Activated T-helper 1 cell treated with Interleukin-2 at 50 U/mL for 16 hours (primary cell): Measurements from ENCODE around the gene P2RY14.
A peak's percentile ranks its signal among the peaks of the same experiment; 100 is the strongest.
"Not testable (repeated sequence)": the region's sequence is repeated elsewhere in the genome, so short reads cannot be mapped to it uniquely, and the experiment has no call there.

ENCODE experiments used
- DNase-seq: peaks from one replicate; pipeline ENCODE4 v3.0.0-alpha.2; 2020; ENCODE audit warnings: low read depth

Gene P2RY14

DNA sequence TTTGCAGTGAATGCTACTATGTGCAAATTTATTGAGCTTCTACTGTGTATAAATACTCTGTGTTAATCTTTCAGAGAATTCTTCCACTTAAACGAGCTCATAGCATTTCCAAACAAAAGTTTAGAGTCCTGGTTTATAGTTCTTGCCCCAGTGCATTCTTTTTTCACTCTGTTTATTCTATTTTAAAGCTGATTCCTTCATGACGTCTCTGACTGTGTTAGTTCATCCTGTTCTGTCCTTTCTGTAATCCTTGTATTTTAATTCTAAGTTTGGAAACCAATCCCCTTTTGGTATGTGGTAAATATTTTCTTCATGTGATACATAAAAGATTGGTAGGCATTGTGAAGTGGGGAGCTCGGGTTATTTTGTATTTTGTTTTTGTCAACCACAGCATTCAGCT lies 18.7 kb downstream of the P2RY14 start:
- DNase-seq, result no peak

GRCh38 chr3:151256749-151257148 lies 21.6 kb downstream of the P2RY14 start:
- no peak for DNase-seq

GRCh38 chr3:151248772-151249337 lies 29.5 kb downstream of the P2RY14 start:
- DNase-seq, result no peak

- not testable (repeated sequence) for DNase-seq
Observed at GRCh38 chr3:151242006-151242405, 36.3 kb downstream of the P2RY14 start.

GRCh38 chr3:151236736-151237135 lies 41.6 kb downstream of the P2RY14 start:
- no peak for DNase-seq

DNA sequence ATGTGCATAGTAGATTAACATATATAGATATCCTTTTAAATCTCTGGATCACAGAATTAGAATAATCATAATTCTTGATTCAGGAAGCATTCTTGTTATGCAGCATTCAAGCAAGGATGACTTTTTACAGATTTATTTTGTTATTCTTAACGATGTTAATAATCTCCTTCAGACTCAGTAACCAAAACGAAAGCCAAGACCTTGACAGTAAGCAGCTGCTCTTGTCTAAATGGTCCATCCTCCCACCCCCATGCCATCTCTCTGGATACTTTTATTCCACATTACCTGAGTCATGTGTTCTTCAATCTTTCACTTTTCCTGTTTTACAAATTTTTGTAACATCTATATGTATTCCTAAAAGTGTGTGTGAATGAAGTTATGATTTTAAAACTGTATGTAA lies 42.0 kb downstream of the P2RY14 start:
- no peak for DNase-seq

DNA sequence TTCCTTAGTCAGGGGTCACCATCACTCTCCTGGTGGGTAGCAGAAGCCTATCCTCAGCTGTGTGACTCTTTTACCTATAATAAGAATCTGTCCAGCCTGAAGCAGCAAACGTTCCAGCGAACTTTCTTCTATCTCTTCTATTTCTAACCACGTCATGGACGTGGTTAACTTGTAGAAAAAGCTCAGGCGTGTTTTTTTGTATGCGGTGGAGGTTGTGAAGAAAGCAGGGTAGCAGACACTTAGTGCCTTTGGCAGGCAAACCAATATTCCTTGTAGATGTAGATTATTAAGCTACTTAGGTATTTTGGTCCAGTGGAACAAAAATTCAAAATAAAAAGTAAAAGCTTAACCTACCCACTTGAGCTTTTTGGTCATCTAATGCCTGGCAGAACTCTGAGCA lies 43.5 kb downstream of the P2RY14 start:
- no peak for DNase-seq

DNA sequence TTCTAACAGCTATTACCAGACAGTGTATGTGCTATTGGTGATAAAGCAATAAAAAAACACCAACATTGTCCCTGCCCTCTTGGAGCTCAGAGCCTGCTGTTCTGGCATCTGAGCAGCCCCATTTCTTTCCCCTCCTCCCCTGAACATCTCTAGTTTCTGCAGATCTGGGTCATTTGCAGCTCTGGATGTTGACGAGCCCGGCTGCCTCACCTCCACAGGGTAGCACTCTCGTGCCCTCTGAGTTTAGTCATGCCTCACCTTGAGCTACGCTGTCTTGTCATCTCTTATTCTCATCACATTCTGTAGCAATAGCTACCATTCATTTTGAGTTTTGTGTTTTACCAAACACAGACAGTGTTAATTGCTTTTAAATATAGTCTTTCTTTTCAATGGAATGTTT lies 45.4 kb downstream of the P2RY14 start:
- no peak for DNase-seq

GRCh38 chr3:151232403-151232802 lies 45.9 kb downstream of the P2RY14 start:
- not testable (repeated sequence) for DNase-seq

GRCh38 chr3:151230646-151231045 lies 47.7 kb downstream of the P2RY14 start:
- no peak for DNase-seq

DNA sequence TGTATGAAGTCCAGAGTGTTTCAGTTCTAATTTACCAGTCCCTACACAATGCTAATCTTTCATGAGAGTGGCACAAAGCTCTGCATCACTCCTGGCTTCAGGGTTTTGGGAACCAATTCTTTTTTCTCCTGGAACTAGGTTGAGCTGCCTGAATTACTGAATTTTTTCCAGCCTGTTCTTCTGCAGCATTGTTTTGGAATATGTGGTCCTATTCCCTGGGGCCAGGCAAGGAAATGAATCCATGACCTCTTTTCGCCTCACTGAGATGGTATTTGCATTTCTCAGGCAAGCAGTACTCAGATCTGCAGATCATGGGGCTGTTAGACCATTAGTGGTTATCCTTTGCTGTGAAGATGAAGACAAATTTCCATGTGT lies 49.7 kb downstream of the P2RY14 start:
- no peak for DNase-seq

DNA sequence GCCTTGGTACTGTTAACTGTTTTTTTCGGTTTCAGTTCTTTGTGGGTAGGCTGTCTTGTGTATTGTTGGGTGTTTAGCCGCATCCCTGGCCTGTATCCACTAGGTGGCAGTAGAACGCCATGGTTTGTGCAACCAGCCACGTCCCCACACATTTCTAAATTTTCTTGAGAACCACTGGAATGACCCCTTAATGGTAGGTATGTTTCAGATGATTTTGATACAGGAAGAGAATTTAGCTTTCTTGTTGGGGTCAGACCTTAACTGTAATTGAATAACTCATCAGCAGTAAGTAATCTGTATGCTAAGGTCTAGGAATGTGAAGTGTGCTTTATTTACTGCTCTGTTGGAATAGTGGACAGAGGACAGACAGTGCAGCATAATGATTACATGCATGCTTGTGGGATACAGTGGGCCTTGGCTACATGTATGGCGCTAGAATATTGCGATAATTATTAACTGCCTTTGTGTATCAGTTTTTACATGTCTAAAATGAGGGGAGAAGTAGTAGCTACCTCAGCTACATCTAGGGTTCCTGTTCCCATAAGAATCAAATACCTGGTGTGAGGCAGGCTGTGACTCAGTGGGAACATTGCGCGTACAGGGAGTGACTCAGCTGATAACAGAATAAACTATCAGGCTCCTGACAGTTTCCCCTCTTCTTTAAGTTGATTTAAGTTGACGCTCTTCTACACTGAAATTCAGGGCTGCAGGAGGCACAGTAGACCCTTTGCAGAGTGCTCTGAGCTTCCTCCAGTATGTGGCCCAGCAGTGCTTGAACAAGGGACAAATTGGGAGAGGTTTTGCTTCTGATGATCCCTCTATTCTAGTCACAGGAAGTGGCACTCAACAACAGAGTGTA lies 50.3 kb downstream of the P2RY14 start:
- DNase-seq, result peak; percentile 54

- DNase-seq, result no peak
Observed at GRCh38 chr3:151227266-151227806, 51.0 kb downstream of the P2RY14 start.

GRCh38 chr3:151226825-151227224 lies 51.5 kb downstream of the P2RY14 start:
- DNase-seq, result no peak

DNA sequence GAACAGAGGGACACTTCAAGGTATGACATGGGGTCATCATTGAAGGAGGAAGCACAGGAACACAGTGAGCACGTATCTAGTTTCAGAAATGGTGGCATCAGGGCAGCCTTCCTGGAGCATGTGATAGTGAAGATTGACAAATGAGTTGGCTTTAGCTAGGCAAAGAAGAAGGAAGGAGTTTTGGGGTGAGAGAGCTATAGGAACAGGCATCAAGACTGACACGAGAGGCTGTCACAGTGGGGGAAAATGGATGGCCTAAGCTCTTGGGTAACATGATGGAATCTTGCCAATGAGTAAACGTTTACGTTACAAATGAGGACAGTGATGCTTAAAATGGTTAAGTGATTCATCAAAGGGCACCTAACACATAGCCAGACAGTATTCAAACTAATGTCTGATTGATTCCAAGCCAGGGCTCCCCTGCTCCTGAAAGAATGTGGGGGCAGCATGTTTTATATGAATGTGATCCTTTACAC lies 52.2 kb downstream of the P2RY14 start:
- no peak for DNase-seq

GRCh38 chr3:151225040-151225975 lies 53.0 kb downstream of the P2RY14 start:
- no peak for DNase-seq

DNA sequence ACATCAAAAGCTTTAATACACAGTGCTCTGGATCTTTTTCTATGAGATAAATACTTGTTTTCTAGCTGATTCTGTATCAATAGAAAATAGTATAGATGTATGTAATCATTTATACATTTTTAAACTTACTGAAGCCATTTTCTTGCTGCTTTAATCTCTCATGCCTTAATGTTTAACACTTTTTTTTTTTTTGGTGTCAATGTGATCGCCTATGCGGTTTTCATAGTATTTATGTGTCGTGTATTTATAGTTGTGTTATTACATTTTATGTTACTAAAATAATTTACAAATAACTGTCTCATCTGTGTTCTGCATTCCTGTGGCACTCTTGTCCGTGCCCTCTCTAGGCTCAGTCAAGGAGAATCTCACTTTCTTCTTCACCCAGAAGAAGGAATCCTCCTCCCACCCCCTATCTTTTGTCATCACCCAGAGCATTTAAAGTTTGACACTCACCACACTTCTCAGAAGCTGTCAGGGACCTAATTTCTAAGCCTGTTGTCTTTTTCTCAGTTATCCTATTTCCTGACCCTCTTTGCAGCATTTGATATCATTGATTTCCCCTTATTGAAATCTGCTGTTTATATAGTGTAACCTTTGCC lies 54.0 kb downstream of the P2RY14 start:
- DNase-seq, result no peak

DNA sequence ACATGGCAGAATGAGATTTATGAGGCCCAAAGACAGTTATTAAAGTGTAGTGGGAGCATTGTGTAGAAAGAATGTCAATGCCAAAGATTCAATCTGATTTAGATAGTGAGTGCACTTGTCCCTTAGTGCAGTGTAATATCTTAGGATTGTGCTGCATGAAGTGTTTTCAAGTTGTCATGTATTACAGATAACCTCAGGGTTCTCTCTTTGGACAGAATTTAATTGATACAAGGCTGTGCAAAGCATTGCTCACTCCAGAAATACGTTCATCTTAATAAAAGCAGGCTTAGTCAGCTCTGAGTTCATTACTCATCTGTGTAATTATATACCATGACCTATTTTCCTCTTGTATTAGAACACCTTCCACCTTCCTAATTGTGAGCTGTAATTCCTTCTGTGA lies 59.3 kb downstream of the P2RY14 start:
- DNase-seq, result no peak

GRCh38 chr3:151218136-151218535 lies 60.2 kb downstream of the P2RY14 start:
- no peak for DNase-seq

DNA sequence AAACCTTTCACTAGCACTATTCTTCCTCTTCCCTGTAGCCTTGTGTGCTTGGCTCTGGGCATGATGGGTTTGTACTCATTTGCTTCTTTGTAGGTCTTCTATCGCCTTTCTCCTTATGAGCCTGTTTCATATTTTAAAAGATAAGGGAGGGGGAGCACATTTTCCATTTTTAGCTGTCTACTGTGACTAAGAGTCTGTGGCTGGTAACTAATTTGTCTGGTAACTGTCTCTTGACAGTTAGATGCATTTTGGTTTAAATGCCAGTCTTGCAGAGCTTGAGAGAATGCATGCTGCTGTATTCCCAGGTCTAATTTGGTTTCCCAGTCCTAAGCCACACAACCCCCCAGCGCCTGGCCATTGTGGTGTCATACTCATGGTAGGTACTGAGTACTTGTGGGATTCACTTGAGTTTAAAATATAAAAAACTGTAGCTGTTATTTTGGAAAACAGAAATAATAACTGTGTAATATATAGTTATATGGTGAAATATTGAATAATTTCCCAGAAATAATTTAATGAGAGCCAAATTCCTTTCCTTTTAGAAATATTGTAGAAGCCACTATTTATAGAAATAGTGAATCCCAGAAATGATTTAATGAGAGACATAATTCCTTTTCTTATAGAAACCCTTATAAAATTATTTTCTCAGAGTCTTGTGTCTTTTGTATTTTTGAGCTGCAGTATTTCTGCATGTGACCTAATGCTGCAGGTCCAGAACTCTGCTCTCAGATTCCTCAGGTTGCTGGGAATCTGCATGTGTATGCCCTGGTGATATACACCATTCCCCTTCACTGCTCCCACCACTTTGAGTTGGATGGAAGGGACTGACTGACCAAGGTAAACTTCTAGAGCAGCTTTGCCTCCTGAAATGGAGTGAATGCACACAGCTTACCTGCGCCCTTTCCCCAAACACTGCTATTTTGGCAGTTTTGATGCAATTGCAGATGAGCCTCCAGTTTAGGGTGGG lies 61.4 kb downstream of the P2RY14 start:
- no peak for DNase-seq

DNA sequence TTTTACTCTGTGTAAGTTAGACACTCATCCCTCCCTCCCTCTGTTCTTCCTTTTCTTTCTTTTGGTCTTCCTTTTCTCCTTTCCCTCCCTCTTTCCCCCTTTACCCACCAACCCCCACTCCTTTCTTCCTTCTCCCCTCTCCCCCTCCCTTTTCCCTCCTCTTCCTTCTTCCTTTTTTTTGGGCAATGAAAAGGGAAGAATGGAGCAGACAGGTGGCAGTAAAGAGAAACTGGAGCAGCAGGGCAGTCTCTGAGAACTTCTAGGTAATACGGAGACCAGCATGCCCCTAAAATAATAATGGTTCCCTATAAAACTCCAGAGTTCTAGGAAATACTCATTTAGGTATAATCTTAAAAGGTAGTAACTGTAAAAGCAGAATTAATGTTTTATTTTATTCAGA lies 63.9 kb downstream of the P2RY14 start:
- DNase-seq, result no peak
